ENCODE data around the gene SAP30. TPM values are rescaled to one million over a fixed set of nuclear protein-coding genes. Genes with fewer than 3 reads are reported as not detected.

SAP30 gene
- total RNA-seq, 1 donor from 2014 or later = 44.3 TPM

GRCh38 chr4:173398779-173399415 lies 28.1 kb downstream of the SAP30 start, which contains the start of gene SCRG1:
Gene SCRG1 (minus strand): TSS chr4:173399116. CDS start chr4:173391414, 7,702 bp downstream.
- TF ChIP-seq, protein P1, sequence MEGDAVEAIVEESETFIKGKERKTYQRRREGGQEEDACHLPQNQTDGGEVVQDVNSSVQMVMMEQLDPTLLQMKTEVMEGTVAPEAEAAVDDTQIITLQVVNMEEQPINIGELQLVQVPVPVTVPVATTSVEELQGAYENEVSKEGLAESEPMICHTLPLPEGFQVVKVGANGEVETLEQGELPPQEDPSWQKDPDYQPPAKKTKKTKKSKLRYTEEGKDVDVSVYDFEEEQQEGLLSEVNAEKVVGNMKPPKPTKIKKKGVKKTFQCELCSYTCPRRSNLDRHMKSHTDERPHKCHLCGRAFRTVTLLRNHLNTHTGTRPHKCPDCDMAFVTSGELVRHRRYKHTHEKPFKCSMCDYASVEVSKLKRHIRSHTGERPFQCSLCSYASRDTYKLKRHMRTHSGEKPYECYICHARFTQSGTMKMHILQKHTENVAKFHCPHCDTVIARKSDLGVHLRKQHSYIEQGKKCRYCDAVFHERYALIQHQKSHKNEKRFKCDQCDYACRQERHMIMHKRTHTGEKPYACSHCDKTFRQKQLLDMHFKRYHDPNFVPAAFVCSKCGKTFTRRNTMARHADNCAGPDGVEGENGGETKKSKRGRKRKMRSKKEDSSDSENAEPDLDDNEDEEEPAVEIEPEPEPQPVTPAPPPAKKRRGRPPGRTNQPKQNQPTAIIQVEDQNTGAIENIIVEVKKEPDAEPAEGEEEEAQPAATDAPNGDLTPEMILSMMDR (conservative IDR thresholded peaks at IDR 0.05) = no peak
- Mint-ChIP-seq H3K4me3 (no peak within 1 kb of the TSS), H3K4me1 (peaks cover 18% of the 10 kb centered on the region), H3K36me3 (ENCODE audit: low read depth) (peaks cover 11% of the 10 kb centered on the region), H3K9me3 (no peaks in the 10 kb centered on the region), H3K27ac (ENCODE audit: unreplicated experiment) (peak within 1 kb of the TSS; percentile 78), H3K27me3 (ENCODE audit: low read depth) (no peaks in the 10 kb centered on the region)
- DNase-seq (ENCODE audit: low read depth, low spot score) = peak; percentile 39

DNA sequence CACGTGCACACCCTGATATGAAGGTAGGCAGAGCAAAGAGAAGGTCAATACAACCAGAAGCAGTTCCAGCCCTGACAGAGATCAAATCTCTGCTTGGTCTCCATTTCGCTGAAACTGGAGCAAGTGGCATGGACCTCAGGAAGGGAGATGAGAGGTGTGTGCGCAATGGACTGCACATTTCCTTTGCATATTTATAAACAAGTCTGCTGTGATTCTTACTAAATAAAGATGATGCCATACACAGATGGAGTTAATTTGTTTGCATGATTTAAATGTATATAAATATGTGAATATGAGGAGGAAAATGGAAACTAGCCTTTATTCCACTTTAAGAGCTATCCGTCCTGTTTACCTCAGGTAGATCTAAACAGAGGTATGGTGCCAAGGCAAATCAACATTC lies 30.3 kb downstream of the SAP30 start:
- no peaks in the 10 kb centered on the region for H3K27me3 Mint-ChIP-seq (ENCODE audit: low read depth)
- no peaks in the 10 kb centered on the region for H3K9me3 Mint-ChIP-seq
- TF ChIP-seq, protein P1 (conservative IDR thresholded peaks at IDR 0.05) = no peak
- no peak overlapping the region for H3K4me3 Mint-ChIP-seq
- no peak for DNase-seq (ENCODE audit: low read depth, low spot score)
- no peak overlapping the region for H3K27ac Mint-ChIP-seq (ENCODE audit: unreplicated experiment)
- peaks cover 15% of the 10 kb centered on the region for H3K4me1 Mint-ChIP-seq
- H3K36me3 Mint-ChIP-seq (ENCODE audit: low read depth) = peaks cover 10% of the 10 kb centered on the region

DNA sequence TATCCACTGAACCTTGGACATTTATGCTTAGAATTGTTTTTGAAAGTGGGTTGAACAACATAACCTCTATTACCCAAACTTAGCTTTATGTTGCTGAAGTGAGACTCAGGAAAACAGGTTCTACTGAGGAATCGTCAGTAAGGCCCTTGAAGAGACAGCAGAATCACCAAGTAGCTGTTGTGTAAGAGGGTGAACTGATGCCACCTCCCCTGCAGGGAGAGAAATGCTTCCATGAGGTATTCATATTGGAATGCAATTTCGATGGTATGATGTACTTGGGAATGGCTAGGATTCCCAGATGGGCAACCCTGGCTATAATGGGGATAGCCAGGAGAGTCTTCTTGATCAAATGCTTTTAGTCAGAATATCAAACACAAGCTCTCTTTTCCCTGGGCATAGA lies 32.3 kb downstream of the SAP30 start:
- no peaks in the 10 kb centered on the region for H3K9me3 Mint-ChIP-seq
- no peak for DNase-seq (ENCODE audit: low read depth, low spot score)
- H3K27ac Mint-ChIP-seq (ENCODE audit: unreplicated experiment) = no peak overlapping the region
- H3K27me3 Mint-ChIP-seq (ENCODE audit: low read depth) = no peaks in the 10 kb centered on the region
- TF ChIP-seq, protein P1 (conservative IDR thresholded peaks at IDR 0.05) = no peak
- H3K4me1 Mint-ChIP-seq = peaks cover 3% of the 10 kb centered on the region
- peaks cover 12% of the 10 kb centered on the region for H3K36me3 Mint-ChIP-seq (ENCODE audit: low read depth)
- no peak overlapping the region for H3K4me3 Mint-ChIP-seq

DNA sequence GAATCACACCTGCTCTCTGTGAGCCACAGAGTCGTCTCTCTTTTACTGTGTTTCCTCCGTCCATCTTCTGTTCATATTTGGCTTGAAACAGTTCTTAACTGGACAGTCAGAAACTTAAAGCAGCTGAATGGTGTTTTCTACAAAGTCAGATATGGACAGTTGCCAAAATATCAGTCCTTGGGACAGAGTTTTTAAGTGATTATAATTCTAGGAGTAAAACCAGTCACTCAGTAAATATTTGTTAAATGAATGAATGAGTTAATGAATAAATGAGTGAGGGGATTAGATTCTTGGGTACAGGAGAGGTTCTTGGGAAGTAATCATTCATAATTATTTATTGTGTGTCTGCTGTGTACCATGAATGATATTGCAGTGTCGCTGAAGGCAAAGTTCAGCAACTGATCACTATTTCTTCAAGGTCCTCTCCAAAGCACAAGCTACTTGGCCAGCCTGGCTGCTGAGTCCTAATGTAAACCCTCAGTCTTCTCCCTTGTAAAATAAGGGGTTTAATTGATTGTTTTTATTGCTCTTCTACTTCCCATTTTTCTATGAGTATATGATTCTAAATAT lies 33.6 kb downstream of the SAP30 start:
- TF ChIP-seq, protein P1 (conservative IDR thresholded peaks at IDR 0.05) = no peak
- no peak for DNase-seq (ENCODE audit: low read depth, low spot score)
- no peaks in the 10 kb centered on the region for H3K9me3 Mint-ChIP-seq
- H3K4me1 Mint-ChIP-seq = no peaks in the 10 kb centered on the region
- no peak overlapping the region for H3K27ac Mint-ChIP-seq (ENCODE audit: unreplicated experiment)
- peaks cover 12% of the 10 kb centered on the region for H3K36me3 Mint-ChIP-seq (ENCODE audit: low read depth)
- no peaks in the 10 kb centered on the region for H3K27me3 Mint-ChIP-seq (ENCODE audit: low read depth)
- no peak overlapping the region for H3K4me3 Mint-ChIP-seq

DNA sequence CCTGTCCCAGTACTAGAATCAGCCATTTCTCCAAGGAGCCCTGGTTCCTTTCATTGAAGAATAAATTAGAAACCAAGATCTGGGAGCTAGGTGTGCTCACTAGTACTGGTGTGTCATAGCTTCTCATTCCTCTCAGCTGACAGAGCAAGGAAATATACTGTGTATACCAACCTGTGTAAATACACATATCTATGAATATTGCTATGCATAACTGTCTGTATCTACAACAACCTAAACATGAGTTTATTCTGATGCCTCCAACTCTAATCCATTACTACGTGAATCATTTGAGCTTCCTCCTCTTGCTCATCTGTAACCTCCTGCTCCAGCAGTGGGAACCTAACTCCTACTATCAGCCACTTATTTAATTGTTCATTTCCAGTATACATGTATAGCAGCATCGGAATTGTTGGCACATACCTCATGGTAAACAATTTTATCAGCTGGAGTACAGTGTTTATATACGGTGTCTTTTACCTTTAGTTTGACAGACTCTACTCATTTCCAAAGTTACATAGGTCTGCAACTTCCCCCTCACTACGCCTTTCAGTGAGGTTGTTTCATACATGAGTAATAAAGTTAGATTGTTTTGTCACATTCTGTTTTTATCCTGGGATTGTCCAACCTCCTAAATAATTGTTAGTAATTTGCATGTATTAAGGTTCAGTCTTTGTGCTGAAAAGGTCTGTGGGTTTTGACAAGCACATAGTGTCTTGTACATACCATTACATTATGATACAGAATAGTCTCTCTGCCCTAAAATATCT lies 35.3 kb downstream of the SAP30 start:
- Mint-ChIP-seq H3K27me3 (ENCODE audit: low read depth) (no peaks in the 10 kb centered on the region), H3K4me1 (no peaks in the 10 kb centered on the region)
- DNase-seq (ENCODE audit: low read depth, low spot score) = no peak

More for the DNA sequence above, 35.3 kb downstream of the SAP30 start:
- TF ChIP-seq, protein P1 (conservative IDR thresholded peaks at IDR 0.05) = no peak
- no peaks in the 10 kb centered on the region for H3K9me3 Mint-ChIP-seq
- peaks cover 12% of the 10 kb centered on the region for H3K36me3 Mint-ChIP-seq (ENCODE audit: low read depth)
- H3K27ac Mint-ChIP-seq (ENCODE audit: unreplicated experiment) = no peak overlapping the region
- H3K4me3 Mint-ChIP-seq = no peak overlapping the region
